ENCODE measurements around the gene SMIM10L2A.
"Not testable (repeated sequence)": the region's sequence is repeated elsewhere in the genome, so short reads cannot be mapped to it uniquely, and the experiment has no call there.

Gene SMIM10L2A

DNA sequence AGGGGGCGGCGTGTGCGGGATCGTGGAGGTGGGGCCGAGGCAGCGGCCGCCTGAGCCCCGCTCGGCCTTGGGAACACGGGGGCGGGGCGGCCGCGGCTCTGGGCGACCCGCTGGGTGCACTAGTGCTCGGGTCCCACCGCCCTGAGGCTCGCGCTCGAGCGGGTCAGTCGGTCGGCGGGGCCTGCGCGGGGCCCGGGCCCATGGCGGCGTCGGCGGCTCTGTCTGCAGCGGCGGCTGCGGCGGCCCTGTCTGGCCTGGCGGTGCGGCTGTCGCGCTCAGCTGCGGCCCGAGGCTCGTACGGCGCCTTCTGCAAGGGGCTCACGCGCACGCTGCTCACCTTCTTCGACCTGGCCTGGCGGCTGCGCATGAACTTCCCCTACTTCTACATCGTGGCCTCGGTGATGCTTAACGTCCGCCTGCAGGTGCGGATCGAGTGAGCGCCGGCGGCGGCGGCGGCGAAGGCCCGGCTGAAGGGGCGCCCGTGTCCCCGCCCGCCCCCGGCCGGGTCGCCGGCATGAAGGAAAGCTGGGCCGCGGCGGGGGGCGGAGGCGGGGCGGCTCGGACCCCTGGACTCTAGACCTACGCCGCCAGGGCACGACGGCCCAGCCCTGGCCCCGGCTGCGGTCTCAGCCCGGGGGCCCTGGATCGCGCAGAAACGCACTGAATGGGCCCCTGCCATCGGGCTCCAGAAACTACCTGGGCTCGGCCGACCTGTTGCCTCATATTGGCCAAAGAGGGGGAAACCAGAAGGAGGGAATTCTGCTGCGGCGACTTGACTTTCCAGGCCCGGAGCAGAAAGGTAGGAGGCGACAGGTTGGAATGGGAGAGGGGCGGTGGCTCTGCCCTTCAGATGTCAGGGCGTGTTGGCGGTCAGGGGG, at the start of gene SMIM10L2A:
TSS of gene SMIM10L2A (plus strand) at position 13 of the 878 bp plus-strand sequence. CDS start at position 201, 188 bp downstream.
- no peak for DNase-seq

DNA sequence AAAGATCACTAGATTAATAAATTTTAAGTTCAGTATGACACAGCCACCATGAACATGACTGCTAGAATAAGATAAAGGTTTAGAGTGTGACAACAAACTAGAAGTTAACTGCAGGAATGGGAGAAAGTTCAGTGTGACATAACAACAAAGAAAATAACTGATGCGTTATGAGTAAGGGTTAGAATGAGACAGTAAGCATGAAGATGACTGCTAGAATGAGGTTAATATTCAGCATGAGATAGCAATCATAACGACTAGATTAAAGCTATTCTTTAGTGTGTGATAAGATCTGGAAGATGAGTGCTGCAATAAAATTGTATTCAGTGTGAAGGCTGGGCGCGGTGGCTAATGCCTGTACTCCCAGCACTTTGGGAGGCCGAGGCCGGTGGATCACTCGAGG, 48.4 kb upstream of the SMIM10L2A start:
- DNase-seq = no peak

DNA sequence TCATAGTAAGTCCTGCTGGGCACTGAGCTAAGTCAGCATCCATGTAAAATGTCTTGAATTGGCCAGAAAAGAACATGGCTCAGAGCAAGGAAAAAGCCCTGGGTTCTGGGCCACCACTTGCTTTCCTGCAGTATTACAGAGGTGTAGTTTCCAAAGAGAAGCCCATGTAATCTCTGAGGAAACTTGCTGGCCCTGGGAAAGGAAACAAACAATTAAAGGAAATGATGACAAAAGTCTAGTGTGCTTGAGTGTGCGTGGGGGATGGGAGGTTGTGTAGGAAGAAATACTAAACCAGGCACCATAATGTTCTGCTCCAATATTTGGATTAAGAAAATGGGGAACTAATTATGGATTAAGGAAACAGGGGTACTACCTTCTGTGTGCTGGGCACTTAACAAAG, 39.5 kb upstream of the SMIM10L2A start:
- no peak for DNase-seq

DNA sequence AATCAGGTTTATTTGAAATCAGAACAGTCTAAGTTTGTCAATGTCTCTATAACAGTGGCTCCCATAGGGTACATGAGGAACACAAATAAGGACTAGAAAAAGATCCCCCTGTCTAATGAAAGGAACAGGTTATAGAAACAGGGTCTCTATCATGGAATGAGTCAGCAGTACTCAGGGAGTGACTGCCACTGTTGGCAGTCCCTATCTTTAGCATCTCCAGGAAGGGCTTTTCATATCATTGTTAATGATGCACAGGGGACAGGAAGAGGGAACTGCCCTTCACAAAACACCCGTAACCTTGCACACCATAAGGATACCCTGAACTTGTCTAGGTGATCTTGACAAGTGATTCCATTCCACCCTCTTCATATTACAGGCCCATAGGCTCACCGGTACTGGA, 38.5 kb upstream of the SMIM10L2A start:
- no peak for DNase-seq

DNA sequence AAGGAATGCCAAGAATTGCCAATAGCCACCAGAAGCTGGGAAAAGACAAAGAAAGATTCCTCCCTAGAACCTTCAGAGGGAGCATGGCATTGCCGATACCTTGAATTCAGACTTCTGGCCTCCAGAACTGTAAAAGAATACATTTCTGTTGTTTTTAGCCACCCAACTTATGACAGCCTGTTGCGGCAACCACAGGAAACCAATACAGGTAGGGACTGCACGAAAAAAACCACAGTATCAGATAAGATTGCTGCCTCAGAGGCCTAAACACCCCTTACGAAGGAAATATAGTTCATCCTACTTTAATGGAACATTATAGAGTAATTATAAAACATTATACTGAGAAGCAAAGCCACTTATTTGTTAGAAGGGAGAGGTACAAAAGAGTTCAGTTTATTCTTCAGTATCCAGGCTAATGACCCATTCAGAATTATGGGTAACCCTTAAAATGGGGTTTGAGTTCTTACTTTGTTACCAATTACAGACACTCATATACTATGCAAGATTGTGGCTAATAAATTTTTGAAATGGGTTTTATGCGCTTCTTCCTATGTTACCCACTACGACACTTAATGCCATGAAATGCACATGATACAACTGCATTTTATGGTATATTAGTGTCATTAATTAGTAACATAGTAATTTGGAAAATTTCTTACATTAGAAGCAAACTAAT, 37.4 kb upstream of the SMIM10L2A start:
- DNase-seq = peak; percentile 15

DNA sequence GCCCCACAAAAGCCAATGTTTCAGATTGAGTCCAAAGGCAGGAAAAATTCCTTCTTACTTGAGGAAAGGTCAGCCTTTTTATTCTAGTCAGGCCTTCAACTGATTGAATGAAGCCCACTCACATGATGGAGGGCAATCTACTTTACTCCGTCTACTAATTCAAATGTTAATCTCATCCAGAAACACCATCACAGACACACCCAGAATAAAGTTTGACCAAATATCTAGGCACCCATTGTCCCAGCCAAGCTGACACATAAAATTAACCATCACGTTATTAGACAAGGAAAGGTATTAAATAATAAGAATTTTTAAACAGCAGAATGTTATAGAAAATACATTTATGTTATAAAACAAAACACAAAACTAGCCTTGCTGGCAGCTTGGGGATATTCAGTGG, 32.9 kb upstream of the SMIM10L2A start:
- no peak for DNase-seq

DNA sequence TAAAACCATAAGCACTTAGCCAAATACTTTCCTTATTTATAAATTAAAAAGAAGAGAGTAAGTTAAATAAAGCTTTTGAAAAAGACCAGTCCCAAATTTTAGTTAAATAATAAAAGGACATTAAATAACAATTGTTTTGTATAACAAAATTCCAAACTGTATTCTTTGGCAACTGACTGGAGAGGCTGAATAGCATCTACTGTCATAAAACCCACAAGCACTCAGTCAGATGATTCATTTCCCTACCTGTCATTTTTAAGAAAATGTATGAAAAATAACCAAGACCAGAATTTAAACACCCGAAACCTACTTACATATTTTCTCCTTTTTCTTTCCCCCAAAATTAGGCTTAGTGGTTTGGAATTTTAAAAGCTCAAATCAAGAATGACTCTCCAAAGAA, 32.5 kb upstream of the SMIM10L2A start:
- no peak for DNase-seq

DNA sequence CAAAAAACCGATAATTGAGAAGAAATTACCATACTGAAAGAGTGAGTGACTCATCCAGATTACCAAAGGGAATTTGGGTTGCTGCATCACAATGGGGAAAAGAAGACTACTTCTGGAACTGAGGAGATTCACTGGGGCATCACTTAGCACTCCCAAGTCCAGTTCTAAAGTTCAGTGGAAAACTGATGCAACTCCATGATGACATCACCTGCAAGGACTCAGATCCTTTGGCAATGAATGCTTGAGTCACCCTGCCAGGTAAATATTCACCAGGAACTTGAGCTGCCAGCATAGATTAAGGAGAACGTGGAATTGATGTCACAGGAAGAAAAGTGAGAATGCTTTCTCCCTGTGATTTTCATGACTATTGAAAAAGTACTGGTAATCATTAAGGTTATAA, 32.0 kb upstream of the SMIM10L2A start:
- DNase-seq = no peak

DNA sequence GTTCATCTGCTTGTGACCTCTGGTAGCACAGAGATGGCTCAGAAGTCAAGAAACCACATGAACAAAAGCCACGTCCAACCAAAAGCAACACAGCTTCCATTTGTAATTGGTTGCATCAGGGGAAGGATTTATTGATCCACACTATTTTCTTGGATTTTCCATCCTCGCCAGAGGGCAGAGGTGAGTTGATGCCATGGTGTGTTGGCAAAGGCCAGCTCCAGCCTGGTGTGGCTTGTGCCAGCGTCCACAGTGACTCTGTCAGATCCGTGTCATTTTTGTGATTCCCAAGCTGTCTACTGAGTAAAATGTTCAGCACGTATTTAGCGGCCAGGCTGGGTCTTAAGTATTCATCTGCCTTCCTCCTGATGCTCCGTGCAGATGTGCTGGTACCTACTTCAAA, 30.0 kb upstream of the SMIM10L2A start:
- no peak for DNase-seq

DNA sequence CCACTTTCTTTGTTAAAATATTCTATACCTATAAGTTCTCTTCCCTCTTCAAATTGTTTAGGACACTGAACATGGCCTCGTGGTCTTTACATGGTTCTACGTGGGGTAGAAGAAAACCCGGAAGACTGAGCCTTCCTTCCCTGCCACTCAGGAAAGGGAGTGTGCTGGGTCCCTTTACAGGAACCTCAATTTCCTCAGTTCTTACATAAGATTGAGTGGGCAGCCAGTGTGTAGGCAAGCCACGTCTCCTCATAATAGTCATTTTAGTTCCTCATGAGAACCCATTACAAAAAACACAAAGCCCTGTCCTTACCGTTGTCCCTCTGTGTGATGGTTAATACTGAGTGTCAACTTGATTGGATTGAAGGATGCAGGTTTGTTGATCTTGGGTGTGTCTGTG, 28.7 kb upstream of the SMIM10L2A start:
- DNase-seq = no peak

DNA sequence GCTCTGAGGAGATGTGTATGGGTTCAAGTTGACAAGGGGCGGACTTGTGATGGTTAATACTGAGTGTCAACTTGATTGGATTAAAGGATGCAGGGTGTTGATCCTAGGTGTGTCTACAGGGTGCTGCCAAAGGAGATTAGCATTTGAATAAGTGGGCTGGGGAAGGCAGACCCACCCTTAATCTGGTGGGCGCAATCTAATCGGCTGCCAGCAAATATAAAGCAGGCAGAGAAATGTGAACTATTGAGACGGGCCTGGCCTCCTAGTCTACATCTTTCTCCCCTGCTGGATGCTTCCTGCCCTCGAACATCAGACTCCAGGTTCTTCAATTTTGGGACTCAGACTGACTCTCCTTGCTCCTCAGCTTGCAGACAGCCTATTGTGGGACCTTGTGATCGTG, 26.7 kb upstream of the SMIM10L2A start:
- no peak for DNase-seq

DNA sequence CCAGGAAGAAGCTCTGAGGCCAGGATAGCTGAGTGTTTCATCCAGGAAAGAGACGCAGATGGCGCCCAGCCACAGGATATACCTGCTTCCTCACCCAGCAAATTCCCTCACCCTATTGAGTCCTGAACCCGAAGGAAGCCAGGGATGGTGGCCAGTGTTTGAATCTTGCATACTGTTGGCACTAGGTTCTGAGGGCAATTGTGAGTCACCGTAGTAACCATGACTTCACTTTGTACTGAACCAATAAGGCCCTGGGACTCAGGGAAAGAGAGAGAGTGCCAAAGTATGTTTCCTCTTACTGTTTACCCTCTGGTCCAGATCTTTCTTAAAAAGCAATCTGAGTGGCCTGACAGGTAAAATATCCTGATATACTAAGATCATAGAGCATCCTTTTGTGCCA, 25.6 kb upstream of the SMIM10L2A start:
- DNase-seq = no peak

DNA sequence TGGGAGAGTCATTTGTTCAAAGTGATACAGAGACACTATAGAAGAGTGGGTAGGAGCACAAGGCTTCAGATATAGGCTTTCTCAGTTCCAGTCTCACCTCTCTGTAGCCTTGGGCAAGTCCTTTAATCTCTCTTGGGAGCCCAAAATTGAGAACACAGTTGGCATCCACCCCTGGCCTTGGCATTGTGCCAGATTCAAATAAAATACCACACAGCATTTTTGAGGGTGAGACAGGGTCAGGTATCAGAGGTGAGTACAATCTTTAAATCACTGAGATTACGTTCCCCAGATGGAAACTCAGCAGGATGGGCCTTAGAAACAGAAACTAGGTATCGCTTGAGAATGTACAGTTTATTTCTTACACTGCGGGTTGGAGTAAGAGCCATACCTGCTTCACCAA, 25.2 kb upstream of the SMIM10L2A start:
- DNase-seq = no peak

DNA sequence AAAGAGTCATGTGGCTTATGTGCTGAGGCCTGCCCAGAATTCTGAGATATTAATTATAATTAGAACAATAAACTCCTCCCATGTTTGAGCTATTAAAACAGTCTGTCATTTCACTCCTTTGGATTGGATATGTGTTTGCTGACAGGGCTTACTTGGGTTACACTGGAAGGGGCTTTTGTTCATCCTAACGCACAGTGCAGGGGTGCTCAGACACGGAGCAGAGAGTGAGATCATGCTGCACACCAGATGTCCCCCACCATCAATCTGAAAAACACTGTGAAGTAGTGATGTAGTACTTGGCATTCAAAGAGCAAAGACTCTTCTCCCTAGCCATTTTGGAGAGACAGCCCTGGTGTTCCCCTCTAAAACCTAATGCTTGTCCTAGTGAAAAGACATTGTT, 24.1 kb upstream of the SMIM10L2A start:
- DNase-seq = no peak

DNA sequence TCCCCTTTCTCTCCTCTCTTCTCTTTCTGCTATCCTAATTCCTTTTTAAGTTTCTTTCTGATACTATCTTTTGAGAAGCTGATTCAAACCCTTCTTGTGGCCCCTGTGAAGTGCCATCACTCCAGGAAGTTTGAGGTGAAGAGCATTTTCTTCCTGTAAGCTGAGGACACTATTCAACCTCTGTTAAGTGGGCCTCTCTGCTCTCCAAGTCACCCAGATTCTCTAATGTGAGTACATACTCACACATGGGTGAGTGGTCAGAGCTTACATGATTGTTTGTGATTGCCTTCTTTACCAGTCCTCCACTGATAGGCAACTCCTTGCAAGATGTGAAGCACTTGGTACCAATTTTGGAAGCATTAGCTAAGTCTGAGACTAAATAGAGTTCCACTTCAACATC, 18.4 kb upstream of the SMIM10L2A start:
- DNase-seq = no peak

DNA sequence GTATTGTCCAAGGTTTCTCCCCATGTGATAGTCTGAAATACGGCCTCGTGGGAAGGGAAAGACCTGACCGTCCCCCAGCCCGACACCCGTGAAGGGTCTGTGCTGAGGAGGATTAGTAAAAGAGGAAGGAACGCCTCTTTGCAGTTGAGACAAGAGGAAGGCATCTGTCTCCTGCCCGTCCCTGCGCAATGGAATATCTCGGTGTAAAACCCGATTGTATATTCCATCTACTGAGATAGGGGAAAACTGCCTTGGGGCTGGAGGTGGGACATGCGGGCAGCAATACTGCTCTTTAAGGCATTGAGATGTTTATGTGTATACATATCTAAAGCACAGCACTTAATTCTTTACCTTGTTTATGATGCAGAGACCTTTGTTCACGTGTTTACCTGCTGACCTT, 15.3 kb upstream of the SMIM10L2A start:
- not testable (repeated sequence) for DNase-seq

DNA sequence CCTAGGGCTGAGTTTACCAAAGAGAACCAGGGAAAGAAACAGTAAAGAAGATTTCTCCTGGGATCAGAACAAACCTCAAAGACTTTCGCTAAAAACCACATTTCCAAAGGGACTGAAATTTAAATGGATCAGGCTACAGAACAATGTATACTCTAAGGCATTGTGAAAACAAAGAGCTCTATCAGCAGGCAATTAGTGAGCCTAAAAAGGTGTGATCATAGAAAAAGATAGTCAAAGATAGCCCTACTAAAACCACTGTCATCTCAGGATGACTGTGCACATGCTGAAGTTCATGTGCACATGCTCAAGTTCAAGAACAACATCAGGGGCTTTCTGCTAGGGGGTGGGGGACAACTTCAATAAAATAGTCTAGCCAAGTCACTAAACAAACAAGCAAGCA, 12.9 kb upstream of the SMIM10L2A start:
- DNase-seq = no peak

DNA sequence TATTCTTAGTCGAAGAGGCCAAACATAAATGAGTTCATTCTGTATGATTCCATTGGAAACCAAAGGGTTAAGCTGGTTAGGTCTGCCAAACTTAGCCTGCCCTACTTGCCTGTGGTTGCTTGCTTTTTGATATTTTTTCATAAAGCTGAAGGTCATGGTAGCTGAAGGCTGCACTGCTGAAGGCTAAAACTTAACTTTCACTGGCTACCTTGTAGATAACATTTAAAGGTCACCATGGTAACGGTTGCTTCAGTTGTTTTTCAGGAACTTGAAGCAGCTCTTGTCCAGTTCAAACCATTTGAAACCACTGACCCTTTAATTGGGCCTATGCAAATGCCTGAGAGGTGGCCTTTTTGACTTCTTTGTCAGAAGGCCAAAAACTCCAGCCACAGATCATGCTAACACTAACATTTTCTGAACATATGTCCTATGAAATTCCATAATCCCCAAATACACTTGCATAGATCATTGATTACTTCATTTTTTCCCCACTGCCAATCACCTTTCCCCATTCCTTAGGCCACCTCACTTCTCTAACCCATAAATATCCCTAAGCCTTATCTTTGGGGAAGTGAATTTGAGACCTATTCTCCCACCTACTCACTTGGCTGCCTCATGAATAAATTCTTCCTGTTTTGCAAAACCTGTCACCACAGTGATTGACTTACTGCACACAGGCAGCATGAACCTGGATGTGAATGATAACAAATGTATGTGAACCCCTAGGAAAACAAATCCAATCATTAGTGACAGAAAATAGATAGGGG, 10.7 kb upstream of the SMIM10L2A start:
- DNase-seq = no peak

DNA sequence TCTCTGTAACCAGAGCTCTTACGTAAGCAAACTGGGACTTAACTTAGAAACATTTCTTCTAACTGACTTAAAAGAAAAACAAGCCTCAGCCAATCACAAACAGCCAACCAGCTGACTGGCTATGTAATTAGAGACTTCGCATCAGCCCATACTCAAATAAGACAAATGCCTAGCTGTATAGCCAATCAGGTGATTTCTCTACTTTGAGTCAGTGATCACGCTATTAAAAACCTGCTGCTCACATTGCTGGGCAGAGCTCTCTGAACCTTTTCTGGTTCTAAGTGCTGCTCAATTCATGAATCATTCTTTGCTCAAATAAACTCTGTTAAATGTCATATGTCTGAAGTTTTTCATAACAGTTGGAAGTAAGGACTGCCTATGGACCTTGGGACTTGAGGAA, 9.9 kb upstream of the SMIM10L2A start:
- DNase-seq = no peak

DNA sequence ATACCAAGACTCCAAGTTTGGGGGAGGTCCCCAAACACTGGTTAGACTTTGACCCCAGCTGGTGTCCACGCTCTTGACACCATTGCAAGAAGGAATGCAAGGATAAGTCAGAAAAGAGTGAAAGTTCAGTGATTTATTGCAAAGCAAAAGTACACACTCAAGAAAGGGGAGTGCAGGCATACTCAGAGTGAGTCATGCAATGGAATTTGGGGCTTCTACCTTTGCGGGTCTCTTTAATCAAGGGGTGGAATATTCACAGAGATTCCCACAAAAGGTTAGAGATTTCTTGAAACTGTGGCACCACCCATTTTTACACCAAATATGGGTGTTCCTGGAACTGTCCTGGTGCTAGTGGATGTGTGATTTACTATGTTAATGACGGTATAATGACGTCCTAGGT, 5.2 kb upstream of the SMIM10L2A start:
- DNase-seq = no peak

DNA sequence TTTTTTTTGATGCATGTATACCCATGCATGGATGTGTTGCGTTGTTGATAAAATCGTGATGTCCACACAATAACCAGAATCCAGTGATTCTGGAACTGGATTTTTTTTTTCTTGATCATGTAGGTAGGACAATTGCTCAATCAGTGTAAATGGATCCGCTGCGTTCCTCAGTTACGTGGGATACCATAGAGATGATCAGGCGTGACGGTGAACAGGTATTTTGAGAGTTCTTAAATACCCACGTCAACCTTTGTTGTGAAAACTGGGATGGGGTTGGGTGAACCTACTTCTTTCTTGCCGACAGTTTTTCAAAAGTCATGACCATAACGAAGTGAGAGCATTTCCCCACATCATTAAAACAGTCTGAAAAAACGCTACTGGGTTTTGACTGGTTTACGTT, 913 bp upstream of the SMIM10L2A start:
- no peak for DNase-seq

DNA sequence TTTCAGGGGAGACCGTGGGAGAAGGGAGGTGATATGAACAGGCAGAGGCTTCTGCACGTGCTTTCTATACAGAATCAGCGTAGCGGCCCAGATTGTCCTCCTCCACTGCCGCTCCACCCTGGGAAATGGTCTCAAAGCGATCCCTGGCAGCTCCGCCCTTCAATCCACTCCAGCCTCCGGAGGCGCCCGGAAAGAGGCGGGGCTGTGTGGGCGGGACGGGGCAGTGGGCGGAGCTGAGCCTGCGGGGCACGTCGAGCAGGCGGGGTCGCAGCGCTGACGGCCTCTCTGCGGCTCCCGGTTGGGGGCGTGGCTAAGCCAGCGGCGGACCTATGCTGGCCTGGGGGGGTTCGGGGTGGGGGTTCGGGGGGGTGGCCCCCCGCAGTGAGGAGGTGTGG, 210 bp upstream of the SMIM10L2A start:
- peak; percentile 81 for DNase-seq

DNA sequence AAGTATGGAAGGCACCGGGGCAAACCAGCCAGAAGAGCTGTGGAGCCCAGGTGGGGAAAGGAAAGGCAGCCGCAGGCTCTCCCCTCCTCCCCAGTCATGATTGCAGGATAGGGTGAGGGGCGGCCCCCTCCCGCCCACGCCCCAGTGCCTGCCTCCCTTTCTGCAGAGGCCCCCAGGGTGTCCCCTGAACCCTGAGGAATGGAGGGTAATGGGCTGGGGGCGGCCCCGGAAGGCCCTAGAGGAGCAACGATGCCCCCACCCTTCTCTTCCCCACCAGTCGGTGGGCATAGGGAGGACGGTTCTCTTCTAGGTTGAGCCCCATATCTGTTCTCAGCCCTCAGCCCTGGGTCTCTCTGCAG, 1.0 kb downstream of the SMIM10L2A start:
- DNase-seq = not testable (repeated sequence)
